Measurements from ENCODE around the gene IL17RC.
"Not testable (repeated sequence)": the region's sequence is repeated elsewhere in the genome, so short reads cannot be mapped to it uniquely, and the experiment has no call there.

IL17RC gene

GRCh38 chr3:9916734-9917680, at the start of gene IL17RC:
Gene IL17RC (plus strand): TSS chr3:9917098. CDS start chr3:9917316, 218 bp downstream.
- H3K9ac ChIP-seq (ENCODE audit: low read depth in 1 of 2, low read length in 2 of 2), result peak within 1 kb of the TSS; percentile 74 to 76
- H3K4me1 ChIP-seq (ENCODE audit: control insufficient read depth in 1 of 2, insufficient read depth in 2 of 2, low read length in 2 of 2), result peaks cover 45 to 46% of the 10 kb centered on the region in 2 donors
- peaks cover 0 to 4% of the 10 kb centered on the region in 2 donors for H3K36me3 ChIP-seq (ENCODE audit: control insufficient read depth in 1 of 2, insufficient read depth in 2 of 2, low read length in 2 of 2)

GRCh38 chr3:9867106-9867505, 49.8 kb upstream of the IL17RC start:
- Histone ChIP-seq H3K9me3 (ENCODE audit: control insufficient read depth in 1 of 2, low read length in 2 of 2) (no peaks in the 10 kb centered on the region), H3K36me3 (ENCODE audit: control insufficient read depth in 1 of 2, insufficient read depth in 2 of 2, low read length in 2 of 2) (no peaks in the 10 kb centered on the region), H3K4me3 (ENCODE audit: low read depth in 1 of 2, low read length in 2 of 2) (no peak overlapping the region), H3K9ac (ENCODE audit: low read depth in 1 of 2, low read length in 2 of 2) (no peak overlapping the region), H3K4me1 (ENCODE audit: control insufficient read depth in 1 of 2, insufficient read depth in 2 of 2, low read length in 2 of 2) (peaks cover 0 to 5% of the 10 kb centered on the region in 2 donors), H3K27me3 (ENCODE audit: control insufficient read depth in 1 of 2, insufficient read depth in 2 of 2, low read length in 2 of 2) (no peaks in the 10 kb centered on the region), H3K27ac (ENCODE audit: low read depth, low read length) (no peak overlapping the region)

More at GRCh38 chr3:9916734-9917680, at the start of gene IL17RC:
- peak within 1 kb of the TSS; percentile 70 to 76 for H3K4me3 ChIP-seq (ENCODE audit: low read depth in 1 of 2, low read length in 2 of 2)
- peak within 1 kb of the TSS; percentile 86 for H3K27ac ChIP-seq (ENCODE audit: low read depth, low read length)
- no peaks in the 10 kb centered on the region for H3K9me3 ChIP-seq (ENCODE audit: control insufficient read depth in 1 of 2, low read length in 2 of 2)
- no peaks in the 10 kb centered on the region for H3K27me3 ChIP-seq (ENCODE audit: control insufficient read depth in 1 of 2, insufficient read depth in 2 of 2, low read length in 2 of 2)

GRCh38 chr3:9869955-9870354, 46.9 kb upstream of the IL17RC start:
- Histone ChIP-seq H3K4me3 (ENCODE audit: low read depth in 1 of 2, low read length in 2 of 2) (no peak overlapping the region), H3K9ac (ENCODE audit: low read depth in 1 of 2, low read length in 2 of 2) (no peak overlapping the region), H3K27ac (ENCODE audit: low read depth, low read length) (no peak overlapping the region), H3K27me3 (ENCODE audit: control insufficient read depth in 1 of 2, insufficient read depth in 2 of 2, low read length in 2 of 2) (no peaks in the 10 kb centered on the region), H3K4me1 (ENCODE audit: control insufficient read depth in 1 of 2, insufficient read depth in 2 of 2, low read length in 2 of 2) (no peaks in the 10 kb centered on the region), H3K36me3 (ENCODE audit: control insufficient read depth in 1 of 2, insufficient read depth in 2 of 2, low read length in 2 of 2) (no peaks in the 10 kb centered on the region), H3K9me3 (ENCODE audit: control insufficient read depth in 1 of 2, low read length in 2 of 2) (no peaks in the 10 kb centered on the region)

- no peaks in the 10 kb centered on the region for H3K4me1 ChIP-seq (ENCODE audit: control insufficient read depth in 1 of 2, insufficient read depth in 2 of 2, low read length in 2 of 2)
- no peaks in the 10 kb centered on the region for H3K9me3 ChIP-seq (ENCODE audit: control insufficient read depth in 1 of 2, low read length in 2 of 2)
- no peaks in the 10 kb centered on the region for H3K27me3 ChIP-seq (ENCODE audit: control insufficient read depth in 1 of 2, insufficient read depth in 2 of 2, low read length in 2 of 2)
- H3K9ac ChIP-seq (ENCODE audit: low read depth in 1 of 2, low read length in 2 of 2), result no peak overlapping the region
- H3K4me3 ChIP-seq (ENCODE audit: low read depth in 1 of 2, low read length in 2 of 2), result no peak overlapping the region
- H3K36me3 ChIP-seq (ENCODE audit: control insufficient read depth in 1 of 2, insufficient read depth in 2 of 2, low read length in 2 of 2), result no peaks in the 10 kb centered on the region
- no peak overlapping the region for H3K27ac ChIP-seq (ENCODE audit: low read depth, low read length)
Measured at GRCh38 chr3:9870978-9871377, 45.9 kb upstream of the IL17RC start.

GRCh38 chr3:9872067-9872466, 44.8 kb upstream of the IL17RC start:
- H3K36me3 ChIP-seq (ENCODE audit: control insufficient read depth in 1 of 2, insufficient read depth in 2 of 2, low read length in 2 of 2); H3K27ac ChIP-seq (ENCODE audit: low read depth, low read length); H3K4me3 ChIP-seq (ENCODE audit: low read depth in 1 of 2, low read length in 2 of 2); H3K4me1 ChIP-seq (ENCODE audit: control insufficient read depth in 1 of 2, insufficient read depth in 2 of 2, low read length in 2 of 2); H3K9me3 ChIP-seq (ENCODE audit: control insufficient read depth in 1 of 2, low read length in 2 of 2); H3K9ac ChIP-seq (ENCODE audit: low read depth in 1 of 2, low read length in 2 of 2); H3K27me3 ChIP-seq (ENCODE audit: control insufficient read depth in 1 of 2, insufficient read depth in 2 of 2, low read length in 2 of 2): not testable (repeated sequence)

GRCh38 chr3:9875448-9875847, 41.5 kb upstream of the IL17RC start:
- no peak overlapping the region for H3K27ac ChIP-seq (ENCODE audit: low read depth, low read length)

GRCh38 chr3:9876255-9876654, 40.6 kb upstream of the IL17RC start:
- H3K9ac ChIP-seq (ENCODE audit: low read depth in 1 of 2, low read length in 2 of 2); H3K36me3 ChIP-seq (ENCODE audit: control insufficient read depth in 1 of 2, insufficient read depth in 2 of 2, low read length in 2 of 2); H3K27me3 ChIP-seq (ENCODE audit: control insufficient read depth in 1 of 2, insufficient read depth in 2 of 2, low read length in 2 of 2); H3K4me3 ChIP-seq (ENCODE audit: low read depth in 1 of 2, low read length in 2 of 2); H3K27ac ChIP-seq (ENCODE audit: low read depth, low read length); H3K9me3 ChIP-seq (ENCODE audit: control insufficient read depth in 1 of 2, low read length in 2 of 2): not testable (repeated sequence)
- H3K4me1 ChIP-seq (ENCODE audit: control insufficient read depth in 1 of 2, insufficient read depth in 2 of 2, low read length in 2 of 2), result peaks cover 5 to 10% of the 10 kb centered on the region in 2 donors

More at GRCh38 chr3:9875448-9875847, 41.5 kb upstream of the IL17RC start:
- no peak overlapping the region for H3K4me3 ChIP-seq (ENCODE audit: low read depth in 1 of 2, low read length in 2 of 2)
- H3K9ac ChIP-seq (ENCODE audit: low read depth in 1 of 2, low read length in 2 of 2), result no peak overlapping the region
- H3K4me1 ChIP-seq (ENCODE audit: control insufficient read depth in 1 of 2, insufficient read depth in 2 of 2, low read length in 2 of 2), result peaks cover 5 to 10% of the 10 kb centered on the region in 2 donors
- H3K9me3 ChIP-seq (ENCODE audit: control insufficient read depth in 1 of 2, low read length in 2 of 2), result no peaks in the 10 kb centered on the region
- no peaks in the 10 kb centered on the region for H3K27me3 ChIP-seq (ENCODE audit: control insufficient read depth in 1 of 2, insufficient read depth in 2 of 2, low read length in 2 of 2)
- no peaks in the 10 kb centered on the region for H3K36me3 ChIP-seq (ENCODE audit: control insufficient read depth in 1 of 2, insufficient read depth in 2 of 2, low read length in 2 of 2)

- Histone ChIP-seq H3K9me3 (ENCODE audit: control insufficient read depth in 1 of 2, low read length in 2 of 2) (no peaks in the 10 kb centered on the region), H3K9ac (ENCODE audit: low read depth in 1 of 2, low read length in 2 of 2) (no peak overlapping the region), H3K36me3 (ENCODE audit: control insufficient read depth in 1 of 2, insufficient read depth in 2 of 2, low read length in 2 of 2) (no peaks in the 10 kb centered on the region), H3K4me3 (ENCODE audit: low read depth in 1 of 2, low read length in 2 of 2) (no peak overlapping the region), H3K27me3 (ENCODE audit: control insufficient read depth in 1 of 2, insufficient read depth in 2 of 2, low read length in 2 of 2) (no peaks in the 10 kb centered on the region), H3K27ac (ENCODE audit: low read depth, low read length) (no peak overlapping the region), H3K4me1 (ENCODE audit: control insufficient read depth in 1 of 2, insufficient read depth in 2 of 2, low read length in 2 of 2) (peaks cover 5 to 10% of the 10 kb centered on the region in 2 donors)
Measured at GRCh38 chr3:9876991-9877390, 39.9 kb upstream of the IL17RC start.

GRCh38 chr3:9878700-9879099, 38.2 kb upstream of the IL17RC start:
- peak overlapping the region in 1 of 2 donors; percentile 25 for H3K9ac ChIP-seq (ENCODE audit: low read depth in 1 of 2, low read length in 2 of 2)
- peak overlapping the region; percentile 9 to 58 for H3K4me3 ChIP-seq (ENCODE audit: low read depth in 1 of 2, low read length in 2 of 2)
- H3K27ac ChIP-seq (ENCODE audit: low read depth, low read length), result no peak overlapping the region
- no peaks in the 10 kb centered on the region for H3K36me3 ChIP-seq (ENCODE audit: control insufficient read depth in 1 of 2, insufficient read depth in 2 of 2, low read length in 2 of 2)
- H3K9me3 ChIP-seq (ENCODE audit: control insufficient read depth in 1 of 2, low read length in 2 of 2), result no peaks in the 10 kb centered on the region
- H3K4me1 ChIP-seq (ENCODE audit: control insufficient read depth in 1 of 2, insufficient read depth in 2 of 2, low read length in 2 of 2), result peaks cover 5 to 11% of the 10 kb centered on the region in 2 donors
- H3K27me3 ChIP-seq (ENCODE audit: control insufficient read depth in 1 of 2, insufficient read depth in 2 of 2, low read length in 2 of 2), result no peaks in the 10 kb centered on the region

- no peak within 1 kb of the TSS for H3K4me3 ChIP-seq (ENCODE audit: low read depth in 1 of 2, low read length in 2 of 2)
- H3K4me1 ChIP-seq (ENCODE audit: control insufficient read depth in 1 of 2, insufficient read depth in 2 of 2, low read length in 2 of 2), result peaks cover 5 to 21% of the 10 kb centered on the region in 2 donors
- H3K27me3 ChIP-seq (ENCODE audit: control insufficient read depth in 1 of 2, insufficient read depth in 2 of 2, low read length in 2 of 2), result no peaks in the 10 kb centered on the region
- no peak within 1 kb of the TSS for H3K27ac ChIP-seq (ENCODE audit: low read depth, low read length)
- H3K36me3 ChIP-seq (ENCODE audit: control insufficient read depth in 1 of 2, insufficient read depth in 2 of 2, low read length in 2 of 2), result no peaks in the 10 kb centered on the region
- H3K9me3 ChIP-seq (ENCODE audit: control insufficient read depth in 1 of 2, low read length in 2 of 2), result no peaks in the 10 kb centered on the region
- H3K9ac ChIP-seq (ENCODE audit: low read depth in 1 of 2, low read length in 2 of 2), result no peak within 1 kb of the TSS
Measured at GRCh38 chr3:9879830-9880549, 36.9 kb upstream of the IL17RC start, which contains the start of gene CIDEC. Gene CIDEC (minus strand): TSS chr3:9880253. CDS start chr3:9878486, 1,767 bp downstream.
